HL-60/S4 (cell line): ENCODE measurements around the gene GGT6.

Source experiments
- in situ Hi-C: fragments of 300-500 bp; cut with MboI; formaldehyde crosslinking; loops from 2 replicates; pipeline ENCODE4 v1.14.3; 2022; ENCODE audit warnings: low sequenced_read_pairs

The GGT6 gene

DNA sequence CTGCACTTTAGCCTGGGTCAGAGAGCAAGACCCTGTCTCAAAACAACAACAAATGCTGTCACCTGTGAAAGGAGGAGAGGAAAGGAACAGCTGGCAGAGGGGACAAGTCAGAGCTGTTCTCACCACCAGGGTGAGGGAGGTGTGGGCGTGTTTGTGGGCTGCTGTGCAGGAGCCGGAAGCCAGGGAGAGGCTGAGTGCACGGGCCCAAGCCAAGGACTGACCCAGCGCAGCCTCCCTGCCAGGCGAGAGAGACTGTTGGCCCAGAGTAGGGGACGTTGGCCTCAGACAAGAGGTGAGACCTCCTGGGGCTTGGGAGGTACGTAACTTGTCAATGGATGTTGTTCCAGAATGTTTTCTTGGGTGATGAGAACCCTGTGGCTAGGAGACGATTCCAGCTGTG, 51.0 kb downstream of the GGT6 start:
- in situ Hi-C loops: no loop called here

GRCh38 chr17:4508207-4508606, 52.2 kb downstream of the GGT6 start:
- in situ Hi-C loops: no loop called here

DNA sequence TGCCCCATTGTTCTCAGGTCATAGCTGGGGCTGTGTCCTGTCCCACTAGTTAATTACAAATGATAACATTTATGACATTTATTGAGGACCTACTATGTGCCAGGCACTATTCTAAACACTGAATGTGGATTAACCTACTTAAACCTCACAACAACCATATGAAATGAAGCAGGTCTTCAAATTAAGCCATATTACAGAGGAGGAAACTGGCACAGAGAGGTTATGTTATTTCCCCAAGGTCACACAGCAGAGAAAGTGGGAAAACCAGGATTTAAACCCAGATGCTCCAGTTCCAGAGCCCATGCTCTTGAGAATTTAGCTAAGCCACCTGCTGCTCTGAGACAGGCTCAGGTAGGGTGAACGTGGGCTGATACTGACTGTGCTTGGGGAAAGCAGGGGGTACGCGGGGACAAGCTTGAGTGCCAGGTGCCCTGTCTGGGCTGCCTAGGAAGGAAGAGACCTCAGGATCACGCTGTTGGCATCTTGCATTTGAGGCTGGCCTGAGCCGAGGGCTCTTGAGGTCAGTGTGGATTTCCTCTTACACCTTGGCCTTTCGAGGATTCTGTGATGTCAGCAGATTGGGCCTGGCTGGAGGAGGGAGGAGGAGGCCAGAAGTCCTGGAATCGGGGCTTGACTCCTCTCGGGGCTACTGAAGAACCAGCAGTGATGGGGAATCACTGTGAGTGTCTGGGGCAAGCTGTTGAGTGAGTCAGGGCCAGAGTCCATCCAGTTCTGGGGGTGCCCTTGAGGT, 52.8 kb downstream of the GGT6 start:
- in situ Hi-C loops: no loop called here
